WTC11 (cell line): Measurements from ENCODE around the gene TBC1D12.

Experiments
- ATF1 ChIP-seq: sonication (generic); formaldehyde crosslinking; IDR thresholded peaks from 2 replicates; pipeline ENCODE4 v1.8.1; 2023; ENCODE audit warnings: mild to moderate bottlenecking, moderate library complexity, missing genetic modification reagents
- CREM ChIP-seq: sonication (generic); formaldehyde crosslinking; IDR thresholded peaks from 2 replicates; pipeline ENCODE4 v1.8.1; 2022; ENCODE audit warnings: mild to moderate bottlenecking, missing genetic modification reagents, moderate library complexity
- NFE2L1 ChIP-seq: sonication (generic); formaldehyde crosslinking; IDR thresholded peaks from 2 replicates; pipeline ENCODE4 v1.8.1; 2023; ENCODE audit warnings: missing genetic modification reagents
- NR1H2 ChIP-seq: sonication (generic); formaldehyde crosslinking; IDR thresholded peaks from 2 replicates; pipeline ENCODE4 v1.9.0; 2021; ENCODE audit warnings: mild to moderate bottlenecking, moderate library complexity, missing genetic modification reagents
- ZNF138 ChIP-seq: sonication (generic); formaldehyde crosslinking; conservative IDR thresholded peaks from 2 replicates; pipeline ENCODE4 v1.8.1; 2022; ENCODE audit warnings: mild to moderate bottlenecking, moderate library complexity, missing genetic modification reagents
- ZSCAN18 ChIP-seq: fragments of 250-450 bp; sonication (Bioruptor Pico); IDR thresholded peaks from 2 replicates; pipeline ENCODE4 v2.1.2; 2022; ENCODE audit warnings: mild to moderate bottlenecking, moderate library complexity
- TF ChIP-seq, protein P1 (sequence below): fragments of 200-600 bp; IDR thresholded peaks from 2 replicates; pipeline ENCODE4 v1.8.0; 2022; ENCODE audit warnings: antibody characterized with exemption
- TF ChIP-seq, protein P2 (sequence below): sonication (generic); formaldehyde crosslinking; IDR thresholded peaks from 2 replicates; pipeline ENCODE4 v1.8.0; 2022; ENCODE audit warnings: mild to moderate bottlenecking, missing genetic modification reagents

GRCh38 chr10:94450782-94451181, 48.4 kb downstream of the TBC1D12 start:
- TF ChIP-seq, protein P1, sequence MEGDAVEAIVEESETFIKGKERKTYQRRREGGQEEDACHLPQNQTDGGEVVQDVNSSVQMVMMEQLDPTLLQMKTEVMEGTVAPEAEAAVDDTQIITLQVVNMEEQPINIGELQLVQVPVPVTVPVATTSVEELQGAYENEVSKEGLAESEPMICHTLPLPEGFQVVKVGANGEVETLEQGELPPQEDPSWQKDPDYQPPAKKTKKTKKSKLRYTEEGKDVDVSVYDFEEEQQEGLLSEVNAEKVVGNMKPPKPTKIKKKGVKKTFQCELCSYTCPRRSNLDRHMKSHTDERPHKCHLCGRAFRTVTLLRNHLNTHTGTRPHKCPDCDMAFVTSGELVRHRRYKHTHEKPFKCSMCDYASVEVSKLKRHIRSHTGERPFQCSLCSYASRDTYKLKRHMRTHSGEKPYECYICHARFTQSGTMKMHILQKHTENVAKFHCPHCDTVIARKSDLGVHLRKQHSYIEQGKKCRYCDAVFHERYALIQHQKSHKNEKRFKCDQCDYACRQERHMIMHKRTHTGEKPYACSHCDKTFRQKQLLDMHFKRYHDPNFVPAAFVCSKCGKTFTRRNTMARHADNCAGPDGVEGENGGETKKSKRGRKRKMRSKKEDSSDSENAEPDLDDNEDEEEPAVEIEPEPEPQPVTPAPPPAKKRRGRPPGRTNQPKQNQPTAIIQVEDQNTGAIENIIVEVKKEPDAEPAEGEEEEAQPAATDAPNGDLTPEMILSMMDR = no peak
- TF ChIP-seq, protein P2, sequence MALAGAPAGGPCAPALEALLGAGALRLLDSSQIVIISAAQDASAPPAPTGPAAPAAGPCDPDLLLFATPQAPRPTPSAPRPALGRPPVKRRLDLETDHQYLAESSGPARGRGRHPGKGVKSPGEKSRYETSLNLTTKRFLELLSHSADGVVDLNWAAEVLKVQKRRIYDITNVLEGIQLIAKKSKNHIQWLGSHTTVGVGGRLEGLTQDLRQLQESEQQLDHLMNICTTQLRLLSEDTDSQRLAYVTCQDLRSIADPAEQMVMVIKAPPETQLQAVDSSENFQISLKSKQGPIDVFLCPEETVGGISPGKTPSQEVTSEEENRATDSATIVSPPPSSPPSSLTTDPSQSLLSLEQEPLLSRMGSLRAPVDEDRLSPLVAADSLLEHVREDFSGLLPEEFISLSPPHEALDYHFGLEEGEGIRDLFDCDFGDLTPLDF (CRISPR knock-in tag) = no peak
- TF ChIP-seq ZNF138 (CRISPR knock-in tag) = no peak
- no peak for TF ChIP-seq NFE2L1 (CRISPR knock-in tag)
- no peak for TF ChIP-seq ATF1
- no peak for TF ChIP-seq CREM (CRISPR knock-in tag)
- TF ChIP-seq ZSCAN18 (CRISPR knock-in tag) = no peak
- no peak for TF ChIP-seq NR1H2 (CRISPR knock-in tag)
